Raji (cell line): Measurements from ENCODE around the gene NRXN2.

ENCODE experiments used
- POLR2A ChIP-seq: IDR thresholded peaks from 2 replicates; pipeline ENCODE4 v1.6.1; 2011; ENCODE audit warnings: low read depth, low read length, control low read depth; ENCODE audit not compliant: insufficient read depth

The NRXN2 gene

DNA sequence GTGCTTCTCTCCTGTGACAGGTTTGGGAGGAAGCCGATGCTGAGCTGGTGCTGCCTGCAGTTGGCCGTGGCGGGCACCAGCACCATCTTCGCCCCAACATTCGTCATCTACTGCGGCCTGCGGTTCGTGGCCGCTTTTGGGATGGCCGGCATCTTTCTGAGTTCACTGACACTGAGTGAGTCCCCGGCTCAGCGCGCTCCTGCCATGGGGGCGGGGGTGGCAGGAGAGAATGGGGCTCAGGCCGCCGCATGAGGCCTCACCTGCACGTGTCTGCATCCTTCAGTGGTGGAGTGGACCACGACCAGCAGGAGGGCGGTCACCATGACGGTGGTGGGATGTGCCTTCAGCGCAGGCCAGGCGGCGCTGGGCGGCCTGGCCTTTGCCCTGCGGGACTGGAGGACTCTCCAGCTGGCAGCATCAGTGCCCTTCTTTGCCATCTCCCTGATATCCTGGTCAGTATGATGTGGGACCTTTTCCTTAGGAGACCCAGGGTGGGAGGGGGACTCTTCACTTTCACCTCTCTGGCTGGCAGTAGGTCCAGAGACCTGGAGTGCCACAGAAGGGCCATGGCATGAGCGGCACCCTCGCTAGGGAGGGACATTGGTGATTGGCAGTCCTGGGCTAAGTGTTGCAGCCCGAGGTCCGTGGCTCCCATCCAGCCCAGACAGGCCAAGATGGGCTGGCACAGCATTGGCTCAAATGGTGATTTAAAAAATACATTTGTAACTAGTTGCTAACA is 160.8 kb downstream of the NRXN2 start:
- TF ChIP-seq POLR2A, result no peak

DNA sequence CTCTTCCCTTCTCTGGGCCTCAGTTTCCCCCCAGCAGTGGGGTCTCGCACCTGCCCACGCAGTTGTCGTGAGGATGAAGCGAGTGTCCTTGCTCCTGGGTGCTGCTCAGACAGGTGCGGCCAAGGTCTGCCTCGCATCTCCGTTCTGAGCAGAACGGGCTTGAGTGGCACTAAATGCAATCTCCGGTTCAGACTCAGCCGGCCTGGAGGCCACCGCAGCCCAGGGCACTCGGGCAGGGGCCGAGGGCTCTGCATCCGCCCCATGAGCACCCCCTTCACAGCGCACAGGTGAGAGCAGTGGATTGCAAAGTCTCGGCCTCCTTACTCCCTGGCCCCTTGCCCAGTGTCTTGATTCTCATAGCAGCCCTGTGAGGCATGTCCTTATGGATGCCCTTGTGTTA is 162.1 kb downstream of the NRXN2 start:
- TF ChIP-seq POLR2A, result no peak

DNA sequence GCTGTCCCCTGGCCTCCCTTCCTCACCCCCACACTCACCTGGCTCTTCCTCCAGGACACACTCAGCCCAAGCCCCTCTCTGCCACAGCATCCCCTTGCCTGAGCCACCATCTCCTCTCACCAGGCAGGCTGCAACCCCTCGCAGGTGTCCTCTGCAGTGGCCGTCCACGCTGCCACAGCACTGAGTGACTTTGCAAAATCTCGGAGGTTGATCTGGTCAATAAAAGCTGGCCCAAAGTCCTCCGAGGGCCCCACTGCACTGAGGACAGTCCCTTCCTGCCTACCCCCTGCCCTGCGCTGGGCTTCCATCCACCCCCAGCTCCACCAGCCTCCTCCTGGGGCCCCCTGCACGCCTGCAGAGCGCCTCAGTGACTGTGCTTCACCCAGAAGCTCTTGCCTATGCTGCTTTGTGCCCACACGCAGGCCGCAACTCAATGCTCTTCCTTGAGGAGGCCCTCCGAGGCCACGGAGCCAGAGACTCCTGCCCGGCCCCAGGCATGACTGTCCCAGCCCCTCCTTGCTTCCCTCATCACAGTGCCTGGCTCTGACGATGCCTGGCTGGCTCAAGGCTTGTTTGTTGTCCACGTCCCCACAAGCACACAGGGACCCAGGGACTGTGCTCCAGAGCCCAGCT is 162.7 kb downstream of the NRXN2 start:
- TF ChIP-seq POLR2A, result no peak

DNA sequence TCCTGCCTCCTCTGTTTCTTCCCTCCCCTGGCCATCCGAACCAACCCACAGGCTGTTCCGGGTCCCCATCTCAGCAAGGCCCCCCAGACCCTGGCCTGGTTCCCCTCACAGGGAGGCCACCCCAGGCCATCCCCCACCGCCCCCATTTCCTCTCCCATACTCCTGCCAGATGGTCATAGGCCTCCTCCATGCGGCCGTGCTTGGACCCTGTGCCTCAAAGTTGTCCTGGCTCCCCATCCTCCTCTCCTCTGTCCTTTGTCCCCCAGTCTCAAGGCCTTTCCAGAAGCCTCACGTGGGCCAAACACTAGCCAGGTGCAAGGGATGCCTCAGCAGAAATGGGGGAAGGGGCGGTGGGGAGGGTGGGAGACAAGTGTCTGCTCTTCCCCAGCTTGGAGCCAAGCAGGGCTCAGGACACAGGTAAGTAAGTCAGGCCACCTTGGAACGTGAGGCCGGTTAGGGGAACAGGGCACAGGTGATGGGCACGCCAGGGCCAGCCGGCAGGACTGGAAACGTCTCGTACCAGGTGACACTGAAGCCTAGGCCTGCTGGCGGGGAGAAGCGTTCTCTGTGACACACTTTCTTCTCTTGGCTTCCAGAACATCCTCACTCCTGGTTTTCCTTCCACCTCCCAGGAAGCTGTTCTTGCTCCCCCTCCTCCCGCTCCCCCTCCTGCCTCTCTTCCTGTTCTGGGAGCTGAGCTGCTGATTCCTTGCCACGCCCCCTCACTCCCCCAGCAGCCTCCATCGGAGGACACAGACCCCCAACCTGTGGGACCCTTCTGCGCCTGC is 163.5 kb downstream of the NRXN2 start:
- TF ChIP-seq POLR2A, result no peak

DNA sequence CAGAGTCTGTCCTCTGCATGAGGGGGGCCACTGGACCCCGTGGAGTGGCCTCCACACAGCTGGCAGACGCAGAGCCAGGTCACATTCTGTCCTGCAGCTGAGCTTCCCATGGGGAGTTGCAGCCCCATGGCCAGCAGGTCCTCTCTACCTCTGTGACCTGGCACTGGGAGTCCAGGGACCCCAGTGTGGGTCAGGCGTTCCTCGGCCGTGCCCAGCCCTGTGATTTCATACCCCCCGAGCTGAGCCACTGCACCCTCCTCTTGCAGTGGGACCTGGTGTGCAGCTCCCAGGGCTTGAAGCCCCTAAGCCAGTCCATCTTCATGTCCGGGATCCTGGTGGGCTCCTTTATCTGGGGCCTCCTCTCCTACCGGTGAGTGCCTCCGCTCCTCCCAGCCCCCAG is 164.1 kb downstream of the NRXN2 start:
- no peak for TF ChIP-seq POLR2A

DNA sequence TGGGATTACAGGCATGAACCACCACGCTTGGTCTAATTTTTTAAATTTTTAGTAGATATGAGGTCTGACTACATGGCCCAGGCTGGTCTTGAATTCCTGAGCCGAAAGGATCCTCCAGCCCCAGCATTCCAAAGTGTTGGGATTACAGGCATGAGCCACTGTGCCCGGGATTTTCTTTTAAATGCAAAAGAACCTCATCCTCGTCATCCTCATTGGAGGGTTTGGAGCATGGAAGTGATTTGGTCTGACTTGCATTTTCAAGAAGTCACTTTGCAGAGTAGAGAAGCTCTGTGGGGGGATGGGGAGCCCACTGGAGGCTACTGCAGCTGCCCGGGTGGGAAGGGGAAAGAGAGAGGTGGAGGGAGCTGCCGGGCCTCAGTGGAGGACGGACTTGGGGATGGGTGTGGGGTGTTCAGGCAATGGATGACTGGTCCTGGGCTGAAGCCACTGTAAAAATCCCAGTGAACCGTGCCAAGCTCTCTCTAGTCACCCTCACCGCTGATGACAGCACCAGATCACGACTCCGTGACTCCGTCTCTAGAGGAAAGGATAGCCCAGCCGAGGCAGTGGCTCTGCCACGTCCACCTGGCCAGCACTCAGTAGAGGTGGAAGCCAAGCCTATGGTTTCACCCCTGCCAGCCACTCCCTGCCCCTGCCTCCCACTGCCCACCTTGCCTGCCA is 164.8 kb downstream of the NRXN2 start:
- no peak for TF ChIP-seq POLR2A

DNA sequence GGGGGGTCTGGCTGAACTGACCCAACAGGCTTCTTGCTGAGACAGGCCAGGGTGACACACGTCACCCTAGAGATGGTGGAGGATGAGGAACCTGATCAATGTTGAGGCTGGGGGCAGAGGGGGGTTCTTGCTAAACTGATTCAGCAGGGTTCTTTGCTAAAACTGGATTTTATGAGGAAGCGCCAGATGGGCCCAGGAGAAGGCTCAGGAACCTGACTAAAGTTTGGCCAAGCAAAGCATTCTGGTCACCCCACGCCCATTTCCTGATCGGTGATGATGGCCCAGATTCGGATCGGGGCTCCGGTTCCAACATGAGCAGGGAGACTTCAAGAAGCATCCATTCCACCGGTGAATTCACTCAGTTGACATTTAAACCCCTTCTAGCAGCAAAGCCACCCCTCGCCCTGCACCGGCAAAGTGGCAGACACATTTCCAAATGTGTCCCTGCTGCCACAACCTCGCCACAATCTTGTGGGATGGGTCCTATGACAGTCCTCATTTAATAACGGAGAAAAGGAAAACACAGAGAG is 166.2 kb downstream of the NRXN2 start:
- no peak for TF ChIP-seq POLR2A
